ENCODE measurements around the gene SUSD3. TPM values are rescaled to one million over a fixed set of nuclear protein-coding genes. Genes with fewer than 3 reads are reported as not detected.
A peak's percentile ranks its signal among the peaks of the same experiment; 100 is the strongest.

The SUSD3 gene
- total and polyA plus RNA-seq, 2 donors (not counting 3 experiments of a cell fraction or from before 2014, with no cell fraction given), result not detected

DNA sequence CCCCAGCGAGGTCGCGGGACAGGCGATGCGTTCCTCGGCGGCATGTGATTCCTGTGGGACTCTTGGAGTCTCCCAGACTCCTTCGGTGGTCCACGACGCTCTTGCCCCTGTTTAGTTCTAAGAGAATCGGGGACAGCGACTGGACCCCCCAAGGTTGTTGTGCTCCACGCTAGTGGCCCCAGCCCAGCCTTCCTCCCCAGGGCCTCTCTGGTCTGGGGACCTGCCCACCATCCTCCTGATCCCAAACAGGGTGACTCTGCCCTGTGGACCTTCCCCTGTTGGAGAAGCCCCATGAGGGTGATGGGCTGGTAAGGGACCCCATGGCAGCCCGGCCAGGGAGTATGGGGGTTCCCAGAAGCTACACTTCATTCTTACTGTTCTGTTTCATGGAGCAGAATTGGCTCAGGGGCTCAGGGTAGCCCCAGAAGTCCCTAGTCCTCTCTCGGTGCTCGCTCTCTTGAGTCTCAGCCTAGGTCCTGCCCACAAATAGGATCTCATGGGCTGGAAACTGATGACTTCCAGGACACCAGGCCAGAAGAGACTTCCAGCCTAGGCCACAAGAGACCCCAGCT lies 38.4 kb downstream of the SUSD3 start:
- Histone ChIP-seq H3K4me3 (replicated peaks in 1 of 3; ENCODE audit: insufficient read depth in 1 of 3, low read depth in 1 of 3, low read length in 3 of 3) (peak overlapping the region; percentile 82 to 91 (median 83)), H3K36me3 (ENCODE audit: control insufficient read depth in 2 of 2, extremely low read depth in 1 of 2, insufficient read depth in 2 of 2, low read length in 2 of 2) (no peaks in the 10 kb centered on the region), H4K20me1 (replicated peaks; ENCODE audit: control insufficient read depth, extremely low read depth, insufficient read depth, low read length) (no peaks in the 10 kb centered on the region), H3K9ac (replicated peaks; ENCODE audit: extremely low read depth, insufficient read depth, low read length) (peak overlapping the region; percentile 67), H3K27me3 (ENCODE audit: control insufficient read depth in 2 of 2, insufficient read depth in 2 of 2, low read length in 2 of 2) (no peaks in the 10 kb centered on the region), H3K4me2 (ENCODE audit: insufficient read depth, low read length) (peak overlapping the region; percentile 83), H3K79me2 (ENCODE audit: control insufficient read depth, insufficient read depth, low read length) (peaks cover 48% of the 10 kb centered on the region), H3K9me1 (replicated peaks; ENCODE audit: control insufficient read depth, extremely low read depth, insufficient read depth, low read length) (no peaks in the 10 kb centered on the region), H3K4me1 (ENCODE audit: control insufficient read depth, extremely low read depth, insufficient read depth, low read length) (peaks cover 34% of the 10 kb centered on the region), H3K27ac (ENCODE audit: insufficient read depth, low read depth, low read length) (peak overlapping the region; percentile 55), H2AFZ (ENCODE audit: low read depth, low read length) (peak overlapping the region; percentile 65), H3K9me3 (replicated peaks; ENCODE audit: control insufficient read depth, insufficient read depth, low read length) (no peaks in the 10 kb centered on the region)
- TF ChIP-seq EZH2 (IDR thresholded peaks at IDR 0.05; ENCODE audit: borderline replicate concordance, low read depth, low read length, severe bottlenecking) (no peak), POLR2A (IDR thresholded peaks at IDR 0.05; ENCODE audit: low read depth, low read length) (no peak), JUN (IDR thresholded peaks at IDR 0.05; ENCODE audit: borderline replicate concordance, insufficient read depth, insufficient read length, low read depth) (no peak), MYC (IDR thresholded peaks at IDR 0.05; ENCODE audit: low read depth, low read length) (no peak), POLR2AphosphoS5 (IDR thresholded peaks at IDR 0.05; ENCODE audit: insufficient read depth, low read depth, low read length) (no peak), GATA2 (IDR thresholded peaks at IDR 0.05; ENCODE audit: insufficient read depth, insufficient read length, low read depth, low read length) (no peak), FOS (IDR thresholded peaks at IDR 0.05; ENCODE audit: borderline replicate concordance, insufficient read depth, low read length) (no peak)
- TF ChIP-seq, protein P1, sequence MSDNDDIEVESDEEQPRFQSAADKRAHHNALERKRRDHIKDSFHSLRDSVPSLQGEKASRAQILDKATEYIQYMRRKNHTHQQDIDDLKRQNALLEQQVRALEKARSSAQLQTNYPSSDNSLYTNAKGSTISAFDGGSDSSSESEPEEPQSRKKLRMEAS (IDR thresholded peaks at IDR 0.05; ENCODE audit: insufficient read depth, insufficient read length), result no peak
- TF ChIP-seq, protein P2, sequence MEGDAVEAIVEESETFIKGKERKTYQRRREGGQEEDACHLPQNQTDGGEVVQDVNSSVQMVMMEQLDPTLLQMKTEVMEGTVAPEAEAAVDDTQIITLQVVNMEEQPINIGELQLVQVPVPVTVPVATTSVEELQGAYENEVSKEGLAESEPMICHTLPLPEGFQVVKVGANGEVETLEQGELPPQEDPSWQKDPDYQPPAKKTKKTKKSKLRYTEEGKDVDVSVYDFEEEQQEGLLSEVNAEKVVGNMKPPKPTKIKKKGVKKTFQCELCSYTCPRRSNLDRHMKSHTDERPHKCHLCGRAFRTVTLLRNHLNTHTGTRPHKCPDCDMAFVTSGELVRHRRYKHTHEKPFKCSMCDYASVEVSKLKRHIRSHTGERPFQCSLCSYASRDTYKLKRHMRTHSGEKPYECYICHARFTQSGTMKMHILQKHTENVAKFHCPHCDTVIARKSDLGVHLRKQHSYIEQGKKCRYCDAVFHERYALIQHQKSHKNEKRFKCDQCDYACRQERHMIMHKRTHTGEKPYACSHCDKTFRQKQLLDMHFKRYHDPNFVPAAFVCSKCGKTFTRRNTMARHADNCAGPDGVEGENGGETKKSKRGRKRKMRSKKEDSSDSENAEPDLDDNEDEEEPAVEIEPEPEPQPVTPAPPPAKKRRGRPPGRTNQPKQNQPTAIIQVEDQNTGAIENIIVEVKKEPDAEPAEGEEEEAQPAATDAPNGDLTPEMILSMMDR (IDR thresholded peaks at IDR 0.05; ENCODE audit: extremely low read depth in 1 of 2, insufficient read depth in 1 of 2, low read depth in 1 of 2, low read length in 2 of 2), result no peak
- ChIA-PET CTCF (interaction anchor here (0.6 to 2.4 kb wide), 6 partner anchors 12 to 218 kb away, joined by 3 to 26 read pairs (median 4); no protein-coding TSS in a partner anchor), POLR2A (no interaction called here)
- FAIRE-seq (no peak), DNase-seq (ENCODE audit: low read depth, low spot score) (no peak)
- dilution Hi-C loops (cut with MboI; ENCODE audit: extremely low pct_ligation_motif_present, low sequenced_read_pairs), result no loop called here
- BruUV-seq (replicated peaks), result no TSS peak
- intact Hi-C loops (cut with micrococcal nuclease), result loop anchor here (1.0 to 10.0 kb wide), 4 partner anchors 219 to 1068 kb away; partner anchors contain the start of genes IPPK and ZNF484

All from endothelial cell of umbilical vein (primary cell).